NCI-H1105 (cell line): Measurements from ENCODE around the gene NTRK2.

Experiments
- DNase-seq: peaks from one replicate; lab custom pipeline; 2025; lab: John Stamatoyannopoulos, UW

Gene NTRK2

DNA sequence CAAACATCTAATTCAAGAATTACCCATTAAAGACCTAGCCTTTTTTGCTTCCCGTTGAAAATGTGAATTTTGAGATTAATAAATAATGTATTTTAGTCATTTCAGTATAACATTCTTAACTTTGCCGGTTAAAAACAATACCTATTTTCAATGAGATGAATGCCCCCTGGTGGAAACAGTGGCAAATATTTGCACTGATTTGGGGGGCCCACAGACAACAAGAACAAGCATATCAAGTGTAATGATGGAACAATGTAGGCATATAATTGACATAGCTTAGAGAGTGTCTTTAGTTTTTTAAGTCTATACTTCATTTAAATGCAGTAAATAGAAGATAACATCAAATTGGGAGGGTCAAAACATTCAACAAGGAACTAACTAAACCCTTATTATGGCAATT, 111.9 kb downstream of the NTRK2 start:
- peak; percentile 8 for DNase-seq

DNA sequence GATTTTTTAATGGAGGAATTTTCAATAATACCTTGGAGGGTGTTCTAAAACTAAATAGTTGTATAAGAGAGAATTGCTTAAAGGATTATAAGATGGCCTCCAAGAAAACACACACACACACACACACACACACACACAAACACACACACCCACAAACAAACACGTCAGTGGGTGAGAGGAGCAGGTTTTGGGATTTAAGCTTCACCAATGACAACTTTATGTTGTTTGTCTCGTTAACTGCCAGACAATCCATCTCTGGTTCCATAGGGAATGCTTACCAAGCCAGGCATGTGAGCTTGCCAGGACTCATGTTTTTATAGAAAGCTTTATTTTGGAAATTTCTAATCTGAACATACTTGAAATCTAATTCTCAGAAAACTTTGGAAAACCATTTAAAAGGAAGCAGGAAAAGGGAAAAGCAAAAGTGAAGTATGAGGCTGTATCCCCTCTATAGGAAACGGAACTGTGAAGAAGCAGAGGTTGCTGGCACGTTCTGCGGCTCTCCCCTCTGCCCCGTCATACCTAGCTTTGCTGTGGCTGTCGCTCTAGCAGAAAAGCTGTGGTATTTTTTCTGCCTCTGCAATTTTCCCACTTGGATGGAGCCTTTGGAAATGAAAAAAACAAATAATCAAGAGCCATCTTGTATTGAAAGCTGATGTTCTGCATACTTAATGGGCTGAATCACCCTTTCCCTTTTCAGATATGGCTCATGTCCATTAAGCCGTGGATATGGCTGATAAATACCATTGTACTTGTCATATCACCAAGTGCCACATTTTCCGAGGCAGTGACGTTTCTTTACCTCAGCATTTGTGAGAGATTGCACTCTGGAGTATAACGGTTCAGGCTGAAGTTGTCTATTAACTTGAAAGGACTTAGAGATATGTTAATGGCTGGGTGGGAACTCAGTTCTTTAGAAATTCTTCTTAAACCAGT, 112.7 kb downstream of the NTRK2 start:
- DNase-seq, result no peak

DNA sequence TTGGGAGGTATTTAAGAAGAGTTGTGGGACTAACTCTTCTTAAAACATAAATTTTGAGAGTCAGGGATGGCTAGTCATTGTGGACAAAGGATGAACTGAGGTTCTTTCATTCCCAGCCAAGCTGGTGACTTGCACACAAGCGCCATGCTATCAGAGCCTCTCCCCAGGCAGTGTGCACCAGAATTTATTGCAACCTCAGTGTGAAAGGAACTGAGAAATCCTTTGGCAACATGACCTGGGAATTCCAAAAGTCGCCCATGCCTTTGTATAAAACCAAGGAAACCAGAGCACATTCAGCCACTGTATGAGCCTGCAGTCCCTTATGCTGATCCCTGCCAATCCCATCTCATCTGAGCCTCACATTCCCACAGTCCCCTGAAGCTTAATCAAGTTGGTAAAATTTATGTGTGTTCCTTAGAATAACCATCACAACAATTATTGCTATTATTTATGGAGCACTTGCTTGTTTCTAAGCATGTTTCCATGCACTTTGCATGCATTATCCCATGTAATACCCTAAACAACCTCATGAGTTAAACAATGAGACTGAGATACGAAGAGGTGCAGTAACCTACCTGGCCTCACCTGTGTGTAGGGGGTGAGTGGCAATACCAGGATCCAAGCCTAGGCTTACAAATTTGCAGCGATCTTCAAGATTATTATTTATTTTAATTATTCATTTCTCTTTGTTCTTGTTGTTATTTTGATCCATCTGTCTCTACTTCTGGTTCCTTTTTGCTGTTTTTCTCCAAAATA, 116.4 kb downstream of the NTRK2 start:
- no peak for DNase-seq

DNA sequence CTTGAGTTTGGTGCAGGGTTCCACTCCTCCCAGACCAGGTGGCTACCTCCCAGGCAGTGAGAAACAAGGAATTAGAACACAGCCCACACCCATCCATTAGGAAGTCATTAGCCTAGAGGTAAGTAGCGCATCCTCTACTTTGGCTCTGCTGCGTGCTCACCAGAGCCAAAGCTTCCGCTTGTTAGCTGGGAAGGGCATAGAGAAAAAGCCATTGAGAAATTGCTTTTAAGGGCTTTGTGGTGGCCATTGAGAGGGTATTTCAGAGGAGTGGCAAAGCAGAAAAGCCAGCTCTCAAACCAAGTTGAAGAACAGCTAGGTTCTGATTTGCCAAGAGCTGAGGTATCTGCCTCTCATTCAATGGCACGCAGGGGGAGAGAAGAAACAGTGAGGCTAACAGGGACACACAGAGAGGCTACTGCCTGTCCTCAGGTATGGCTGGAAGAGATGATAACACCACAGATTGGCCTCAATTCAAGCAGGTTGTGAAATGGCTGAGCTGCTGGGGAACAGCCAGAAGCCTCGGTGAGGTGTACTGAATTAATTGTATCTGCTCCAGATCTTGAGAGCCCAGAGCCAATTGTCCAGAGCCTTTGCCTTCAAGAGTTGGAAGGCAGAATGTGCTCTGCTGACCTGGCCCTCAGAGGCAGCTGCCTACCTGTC, 119.4 kb downstream of the NTRK2 start:
- no peak for DNase-seq

DNA sequence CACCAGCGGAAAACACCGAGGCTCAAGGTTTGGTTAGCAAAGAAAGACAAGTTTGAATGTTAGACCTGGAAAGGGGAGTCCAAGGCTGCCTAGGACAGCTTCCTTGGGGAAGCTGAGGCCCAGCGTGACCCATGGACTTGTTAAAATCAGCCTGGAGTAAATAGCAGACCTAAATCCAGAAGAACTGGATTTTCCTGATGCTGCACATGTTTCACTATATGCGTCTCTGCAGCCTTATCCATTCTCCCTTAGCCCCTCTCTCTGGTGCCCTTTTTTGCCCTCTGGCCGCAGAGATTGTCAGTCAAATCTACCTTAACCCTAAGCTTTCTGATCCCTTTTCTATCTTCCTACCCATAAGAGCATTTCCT, 119.9 kb downstream of the NTRK2 start:
- no peak for DNase-seq

DNA sequence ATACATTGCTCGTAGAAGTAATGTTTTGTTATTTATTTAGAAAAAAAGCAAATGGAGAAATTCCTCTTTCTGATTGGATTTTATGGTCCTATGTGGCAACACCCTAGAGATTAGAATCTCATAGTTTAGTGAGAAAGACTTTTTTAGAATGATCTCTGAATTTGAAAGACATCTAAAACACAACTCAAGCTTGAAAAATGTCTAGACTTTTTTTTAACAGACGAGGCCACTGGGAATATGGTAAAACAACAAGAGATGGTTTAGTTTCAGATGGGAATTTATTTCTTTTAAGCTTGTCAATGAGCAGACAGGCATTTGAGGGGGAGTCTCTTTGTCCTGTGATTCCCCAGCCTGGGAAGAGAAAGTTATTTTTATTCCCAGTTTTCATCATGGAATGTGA, 122.1 kb downstream of the NTRK2 start:
- no peak for DNase-seq

DNA sequence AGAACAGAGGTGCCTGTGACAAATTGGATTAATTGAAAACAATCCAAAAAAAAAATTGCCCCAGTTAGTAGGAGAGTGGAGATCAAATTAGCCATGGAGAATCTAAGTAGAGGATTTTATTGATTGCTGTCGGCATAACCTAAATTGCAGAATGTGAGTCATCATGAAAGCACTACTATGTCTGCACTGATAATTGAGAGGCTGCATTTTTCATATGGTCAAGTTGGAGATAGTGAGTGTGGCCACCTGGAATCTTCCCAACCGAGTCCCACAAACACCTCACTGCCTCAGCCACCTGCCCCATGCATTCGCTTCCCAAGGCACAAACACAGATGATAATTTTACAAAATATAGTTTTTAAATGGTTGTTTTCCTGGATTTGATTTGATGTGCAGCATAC, 123.7 kb downstream of the NTRK2 start:
- no peak for DNase-seq

DNA sequence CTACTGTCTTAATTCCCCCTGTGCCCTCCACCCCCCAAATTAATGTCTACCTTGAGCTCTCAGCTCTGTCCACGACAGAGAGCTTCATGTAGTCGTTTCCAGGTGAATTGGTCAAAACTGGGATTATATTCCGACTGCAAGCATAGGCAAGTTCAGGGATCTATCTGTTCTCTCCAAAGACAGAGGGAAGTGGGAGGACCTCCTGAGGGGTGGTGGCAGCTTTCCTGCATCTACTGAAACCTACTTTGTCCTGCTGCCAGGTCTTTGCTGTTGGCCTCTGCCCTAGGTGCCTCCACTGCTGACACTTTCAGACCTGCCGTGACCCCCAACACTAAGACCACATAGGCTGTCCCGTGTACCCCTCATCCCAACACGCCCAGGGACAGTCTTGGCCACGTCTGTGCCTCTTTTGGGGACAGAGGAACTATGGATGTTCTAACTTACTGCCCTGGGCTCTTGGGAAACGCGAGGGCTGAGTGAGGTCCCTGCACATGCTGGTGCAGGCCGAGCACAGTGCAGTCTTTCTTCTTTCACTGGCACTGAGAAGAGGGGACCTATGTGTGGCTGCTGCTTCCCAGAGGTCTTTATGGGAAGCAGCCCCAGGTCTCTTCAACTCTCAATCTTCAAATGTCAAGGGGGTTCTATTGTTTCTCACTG, 125.6 kb downstream of the NTRK2 start:
- no peak for DNase-seq

DNA sequence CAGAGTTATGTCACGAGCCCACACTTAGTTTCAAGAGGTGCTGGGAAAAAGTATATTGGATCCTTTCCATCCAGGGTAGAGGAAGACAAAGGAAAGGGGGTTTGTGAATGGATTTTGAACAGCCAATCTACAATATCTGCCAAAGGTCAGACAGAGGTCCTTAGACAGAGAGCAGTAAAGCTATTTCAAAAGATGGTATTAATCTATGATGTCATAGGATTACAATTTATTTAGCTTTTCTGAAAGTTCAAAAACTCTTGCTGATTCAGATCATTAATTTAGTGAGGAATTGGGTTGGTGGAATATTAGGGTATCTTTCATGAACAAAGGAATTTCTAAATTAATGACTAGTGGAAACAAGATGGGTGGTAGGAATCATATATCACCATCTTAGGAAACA, 126.9 kb downstream of the NTRK2 start:
- DNase-seq, result no peak

DNA sequence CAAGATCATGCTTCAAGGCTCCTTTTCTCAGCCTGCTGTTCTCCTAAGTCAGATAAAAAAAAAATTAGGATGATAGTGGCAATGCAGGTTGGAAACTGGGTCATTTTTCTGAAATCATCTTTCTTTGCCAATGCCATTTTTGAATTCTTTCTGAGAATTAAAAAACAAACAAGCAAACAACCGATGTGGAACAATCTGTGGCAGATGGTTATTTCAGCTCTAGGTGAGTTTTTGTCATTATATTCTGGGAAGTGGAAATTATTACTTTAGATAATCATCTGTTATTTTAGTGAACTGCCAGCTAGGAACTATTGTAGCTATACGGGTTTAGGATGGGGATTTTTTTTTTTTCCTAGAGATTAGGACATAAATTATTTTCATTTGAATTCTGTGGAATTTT, 129.7 kb downstream of the NTRK2 start:
- DNase-seq, result no peak

DNA sequence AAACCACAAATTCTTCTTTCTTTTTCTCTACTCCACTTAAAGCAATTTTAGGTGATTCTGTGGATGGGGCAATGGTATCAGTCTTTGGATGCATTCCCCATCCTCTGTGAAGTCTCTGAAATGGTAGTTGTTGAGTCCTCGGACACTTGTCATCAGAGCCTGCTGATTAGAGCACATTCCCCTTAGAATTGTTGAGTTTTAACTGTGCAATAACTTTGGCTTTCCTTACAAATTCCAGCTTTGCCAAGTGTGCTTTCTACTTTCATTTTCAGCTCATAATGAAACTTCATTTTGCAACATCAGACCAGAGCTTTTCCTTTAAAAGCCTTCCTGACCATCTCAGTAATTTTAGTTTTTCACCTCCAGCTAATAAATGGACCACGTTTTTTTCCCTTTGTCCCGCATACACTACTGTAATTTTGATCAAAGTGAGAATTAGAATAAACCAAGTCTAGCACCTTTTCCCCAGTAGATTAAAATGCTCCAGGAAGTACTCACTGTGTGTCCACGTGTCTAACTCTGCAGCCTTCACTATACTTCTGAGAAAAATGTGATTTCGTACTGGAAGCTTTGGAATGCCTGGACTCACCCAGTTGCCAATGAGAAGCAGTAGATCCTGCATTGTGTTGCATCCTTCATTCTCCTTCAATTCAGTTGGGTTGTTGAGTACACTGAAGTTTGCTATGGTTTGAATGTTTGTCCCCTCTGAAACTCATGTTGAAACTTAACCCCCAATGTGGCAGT, 135.6 kb downstream of the NTRK2 start:
- DNase-seq, result no peak

DNA sequence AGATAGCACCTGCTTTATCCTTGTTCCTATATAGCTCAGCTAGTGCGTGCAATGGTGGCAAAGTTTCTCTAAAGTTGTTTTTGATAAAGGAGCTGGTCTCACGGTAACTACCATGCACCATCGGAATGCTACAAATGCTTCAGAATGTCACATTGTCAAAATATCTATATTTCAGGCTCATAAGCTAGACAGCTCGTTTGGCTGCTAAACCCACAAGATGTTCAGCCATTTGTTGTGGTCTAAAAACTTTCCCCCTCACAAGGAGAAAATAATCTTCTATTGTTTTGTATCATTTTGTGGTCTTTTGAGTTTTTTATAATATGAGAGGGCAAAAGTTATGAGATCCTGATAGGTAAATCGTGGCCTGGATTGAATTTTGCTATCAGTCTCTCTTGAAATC, 137.9 kb downstream of the NTRK2 start:
- no peak for DNase-seq

DNA sequence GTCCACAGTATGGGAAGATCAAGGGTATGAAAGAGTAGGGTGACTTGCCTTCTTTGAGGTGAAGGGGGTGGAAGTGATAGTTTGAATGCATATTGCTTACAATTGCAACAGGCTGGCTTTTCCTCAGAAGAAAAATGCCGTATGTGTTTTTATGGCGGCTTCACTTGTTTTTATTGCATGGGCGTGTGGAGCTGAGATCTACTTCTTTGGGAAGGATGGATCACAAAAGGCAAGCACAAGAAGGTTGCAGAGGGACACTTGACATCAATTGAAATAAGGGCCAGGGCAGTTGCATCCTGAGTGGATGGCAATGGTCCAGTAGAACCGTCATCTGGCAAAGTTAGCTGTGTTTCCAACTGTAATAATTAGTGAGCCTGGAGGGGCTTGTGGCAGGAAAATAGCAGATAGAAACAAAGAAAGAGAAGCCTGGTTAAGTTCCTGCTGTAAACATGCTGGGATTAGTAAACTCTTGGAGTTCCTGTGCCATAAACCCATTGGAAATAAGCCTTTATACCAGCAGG, 138.4 kb downstream of the NTRK2 start:
- no peak for DNase-seq

DNA sequence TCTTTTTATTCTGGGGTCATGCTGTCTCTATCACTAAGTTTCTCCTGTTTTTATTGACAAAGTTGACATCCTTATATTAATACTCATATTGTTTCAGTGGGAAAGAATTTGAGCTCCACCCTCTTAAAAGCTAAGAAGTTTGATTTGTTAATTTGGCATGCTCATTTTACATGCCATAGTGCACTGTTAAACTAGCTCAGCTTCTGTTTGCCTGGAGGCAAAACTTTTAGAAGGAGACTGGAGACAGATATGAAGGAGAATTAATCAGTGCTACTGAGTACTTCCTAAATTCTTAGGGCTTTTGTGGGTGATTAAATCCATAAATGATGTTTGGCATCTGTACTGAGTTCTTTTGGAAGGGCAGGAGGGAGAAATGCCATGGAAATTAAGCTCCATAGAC, 138.9 kb downstream of the NTRK2 start:
- DNase-seq, result no peak

DNA sequence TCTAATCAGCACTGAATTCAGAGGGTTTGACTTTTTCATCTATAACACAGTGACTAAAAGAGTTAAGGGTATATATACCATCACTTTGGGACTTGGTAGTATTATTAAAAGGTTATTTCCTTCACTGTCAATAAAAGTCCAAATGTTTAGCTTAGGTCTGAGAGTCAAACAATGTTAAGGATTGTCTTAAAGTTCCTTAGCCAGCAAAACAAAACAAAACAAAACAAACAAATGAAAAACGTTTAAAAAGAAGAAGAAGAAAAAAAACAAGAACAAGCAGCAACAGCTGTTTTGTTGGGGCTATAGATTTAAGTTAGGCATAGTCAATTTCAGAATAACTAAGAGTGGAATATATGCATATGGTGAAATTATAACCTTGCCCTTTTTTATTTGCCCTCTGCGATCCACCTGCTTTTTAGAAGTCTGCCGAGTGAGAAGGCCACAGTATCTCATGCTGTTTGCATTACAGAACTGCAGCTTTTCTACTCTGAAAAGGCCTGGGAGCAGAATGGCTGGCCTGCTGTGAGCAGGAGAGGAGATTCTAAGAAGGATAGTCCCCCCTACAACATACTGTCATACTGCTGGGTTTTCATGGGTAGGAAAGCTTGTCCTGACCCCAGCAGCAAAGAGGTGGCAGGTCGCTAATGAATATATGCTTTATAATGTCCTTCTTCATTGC, 141.7 kb downstream of the NTRK2 start:
- DNase-seq, result no peak

DNA sequence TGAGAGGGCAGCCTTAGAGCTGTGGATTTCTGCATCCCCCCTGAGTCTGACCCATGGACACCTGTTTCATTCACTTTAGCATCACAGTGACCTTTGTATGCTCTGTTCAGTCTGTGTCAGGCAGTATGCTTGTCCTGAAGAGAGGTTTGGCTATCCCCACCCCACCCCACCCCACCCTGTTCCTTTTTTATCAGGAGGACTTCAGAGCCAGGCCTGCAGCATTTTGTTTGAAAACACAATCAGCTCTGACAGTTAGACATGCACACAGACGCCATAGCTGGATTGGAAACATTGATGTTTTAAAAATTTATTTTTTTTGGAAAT, 142.2 kb downstream of the NTRK2 start:
- DNase-seq, result no peak

DNA sequence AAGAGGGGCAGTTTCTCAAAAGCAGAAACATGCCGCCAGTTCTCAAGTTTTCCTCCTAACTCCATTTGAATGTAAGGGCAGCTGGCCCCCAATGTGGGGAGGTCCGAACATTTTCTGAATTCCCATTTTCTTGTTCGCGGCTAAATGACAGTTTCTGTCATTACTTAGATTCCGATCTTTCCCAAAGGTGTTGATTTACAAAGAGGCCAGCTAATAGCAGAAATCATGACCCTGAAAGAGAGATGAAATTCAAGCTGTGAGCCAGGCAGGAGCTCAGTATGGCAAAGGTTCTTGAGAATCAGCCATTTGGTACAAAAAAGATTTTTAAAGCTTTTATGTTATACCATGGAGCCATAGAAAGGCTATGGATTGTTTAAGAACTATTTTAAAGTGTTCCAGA, 142.8 kb downstream of the NTRK2 start:
- no peak for DNase-seq

DNA sequence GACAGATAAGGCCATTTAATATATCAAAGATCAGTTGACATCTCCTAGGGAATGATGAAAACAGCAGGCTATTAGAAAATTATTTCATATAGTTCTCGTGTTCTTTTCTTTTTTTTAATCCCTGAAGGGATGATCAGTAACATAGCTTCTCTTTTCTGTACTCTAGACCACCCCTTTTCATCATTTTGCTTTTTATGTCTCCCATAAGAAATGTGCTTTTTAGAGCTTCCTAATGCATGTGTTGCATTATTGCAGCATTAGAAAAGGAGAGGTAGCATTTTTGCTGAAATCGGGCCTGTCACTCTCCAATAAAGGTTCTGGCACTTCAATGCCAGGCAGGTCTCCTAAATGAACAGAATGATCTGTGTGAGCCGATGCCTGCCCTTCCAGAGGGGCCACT, 143.3 kb downstream of the NTRK2 start:
- DNase-seq, result no peak

DNA sequence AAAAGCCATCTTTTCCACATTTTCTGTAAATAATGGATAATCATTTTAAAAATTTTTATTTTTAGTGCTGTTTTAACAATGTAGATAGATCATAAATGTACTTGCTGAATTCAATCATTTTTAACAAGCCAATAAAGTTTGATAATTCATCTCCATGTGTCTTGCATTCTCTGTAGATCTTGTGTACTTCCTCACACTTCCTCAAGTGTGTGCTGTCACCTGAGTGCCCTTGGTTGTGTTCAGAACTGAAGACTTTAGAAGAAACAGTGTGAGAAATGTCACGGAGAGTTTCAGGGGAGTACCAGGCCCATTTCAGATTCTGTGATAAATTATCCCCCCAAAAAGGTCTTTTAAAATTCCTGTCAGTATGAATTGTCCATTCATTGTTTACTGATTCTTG, 146.0 kb downstream of the NTRK2 start:
- DNase-seq, result no peak

DNA sequence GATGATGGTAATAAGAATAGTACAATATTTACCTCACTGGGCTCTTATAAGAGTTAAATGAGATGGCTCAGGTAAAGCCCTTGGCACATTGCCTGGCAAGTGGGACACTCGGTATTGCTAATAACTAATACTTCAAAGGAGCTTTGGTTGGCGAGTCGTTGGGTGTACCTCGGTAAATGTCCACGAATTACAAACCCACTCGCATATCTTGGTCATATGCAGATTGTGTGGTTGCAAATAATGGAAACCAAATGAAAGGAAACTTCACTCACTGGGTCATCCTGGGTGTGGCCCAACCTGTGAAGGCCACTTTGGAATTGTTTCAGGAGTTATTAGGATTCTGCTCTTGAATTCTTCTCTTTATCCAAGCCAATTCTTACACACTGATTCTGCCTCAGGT, 147.5 kb downstream of the NTRK2 start:
- no peak for DNase-seq

DNA sequence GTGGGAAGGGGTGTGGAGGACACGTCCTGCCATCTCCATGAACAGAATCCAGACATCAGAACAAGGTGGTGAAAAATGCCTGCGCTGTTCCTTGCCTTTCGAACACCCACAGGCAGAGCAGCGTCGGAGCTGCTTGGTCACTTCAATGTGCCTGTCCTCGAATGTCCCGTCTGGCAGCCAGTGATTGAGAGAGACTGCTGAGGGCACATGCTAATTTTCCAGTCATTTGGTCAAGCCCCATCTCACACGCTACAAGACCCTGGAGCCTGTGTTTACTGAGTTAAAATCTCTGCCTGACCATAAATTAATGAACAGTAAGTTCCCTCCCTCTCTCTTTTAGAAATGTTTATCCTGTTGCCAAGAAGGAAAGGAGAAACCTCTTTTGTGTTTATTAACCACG, 149.3 kb downstream of the NTRK2 start:
- DNase-seq, result no peak
